NCI-H1694 treated with DMSO at 0.1 percent for 48 hours (cell line): ENCODE results near the gene SLC6A18.
"Not testable (repeated sequence)": the region's sequence is repeated elsewhere in the genome, so short reads cannot be mapped to it uniquely, and the experiment has no call there.

Experiments used
- DNase-seq: peaks from one replicate; lab custom pipeline; 2025; lab: John Stamatoyannopoulos, UW

The SLC6A18 gene

GRCh38 chr5:1254196-1254595, 29.0 kb downstream of the SLC6A18 start:
- DNase-seq, result no peak

GRCh38 chr5:1255081-1255561, 29.9 kb downstream of the SLC6A18 start:
- DNase-seq, result no peak

GRCh38 chr5:1256776-1257175, 31.6 kb downstream of the SLC6A18 start:
- no peak for DNase-seq

GRCh38 chr5:1257363-1257762, 32.2 kb downstream of the SLC6A18 start:
- no peak for DNase-seq

- no peak for DNase-seq
Observed at GRCh38 chr5:1257841-1258240, 32.7 kb downstream of the SLC6A18 start.

GRCh38 chr5:1259806-1260480, 34.8 kb downstream of the SLC6A18 start:
- DNase-seq, result no peak

- no peak for DNase-seq
Observed at GRCh38 chr5:1261643-1262042, 36.5 kb downstream of the SLC6A18 start.

- no peak for DNase-seq
Observed at GRCh38 chr5:1262381-1262780, 37.2 kb downstream of the SLC6A18 start.

GRCh38 chr5:1264211-1264610, 39.0 kb downstream of the SLC6A18 start:
- no peak for DNase-seq

GRCh38 chr5:1265026-1265425, 39.8 kb downstream of the SLC6A18 start:
- DNase-seq, result no peak

GRCh38 chr5:1265461-1266455, 40.6 kb downstream of the SLC6A18 start:
- DNase-seq, result no peak

- DNase-seq, result no peak
Observed at GRCh38 chr5:1266791-1267190, 41.6 kb downstream of the SLC6A18 start.

GRCh38 chr5:1267464-1267863, 42.3 kb downstream of the SLC6A18 start:
- not testable (repeated sequence) for DNase-seq

- no peak for DNase-seq
Observed at GRCh38 chr5:1268056-1268455, 42.9 kb downstream of the SLC6A18 start.

GRCh38 chr5:1268666-1269065, 43.5 kb downstream of the SLC6A18 start:
- no peak for DNase-seq

- no peak for DNase-seq
Observed at GRCh38 chr5:1270426-1270825, 45.2 kb downstream of the SLC6A18 start.

GRCh38 chr5:1270933-1271914, 46.0 kb downstream of the SLC6A18 start:
- DNase-seq, result no peak

GRCh38 chr5:1272201-1272600, 47.0 kb downstream of the SLC6A18 start:
- no peak for DNase-seq

GRCh38 chr5:1273745-1274144, 48.6 kb downstream of the SLC6A18 start:
- DNase-seq, result no peak

GRCh38 chr5:1274471-1274870, 49.3 kb downstream of the SLC6A18 start:
- DNase-seq, result no peak
